Stomach (tissue), 9 donors: ENCODE data around the gene PLXNA2. TPM values are rescaled to one million over a fixed set of nuclear protein-coding genes. Genes with fewer than 3 reads are reported as not detected.

Source experiments
- DNase-seq, 2 donors: peaks; one replicate each; pipeline versions ENCODE4 v3.0.0 to v3.0.0-alpha.2; 2013 to 2019
- H3K27ac ChIP-seq, 5 donors: fragments of 200-600 bp in 4 of 5; sonication (generic) in 4 of 5; one replicate each; pipeline ENCODE4 v1.5.1; 2013 to 2019; ENCODE audit warnings: mild to moderate bottlenecking in 1 of 5, moderate library complexity in 1 of 5
- H3K27me3 ChIP-seq, 3 donors: fragments of 200-600 bp; sonication (generic); one replicate each; pipeline ENCODE4 v1.5.1; 2017 to 2019; ENCODE audit warnings: mixed run types in 1 of 3
- H3K36me3 ChIP-seq, 4 donors: fragments of 200-600 bp; sonication (generic); 1 replicate in 3 of 4; 2 replicates in 1 of 4; pipeline ENCODE4 v1.5.1; 2016 to 2019
- H3K4me1 ChIP-seq, 4 donors: fragments of 200-600 bp; sonication (generic); one replicate each; pipeline ENCODE4 v1.5.1; 2016 to 2019
- H3K4me3 ChIP-seq, 4 donors: fragments of 200-600 bp; sonication (generic) in 3 of 4; one replicate each; pipeline ENCODE4 v1.5.1; 2016 to 2019; ENCODE audit warnings: mild to moderate bottlenecking in 1 of 4
- H3K9me3 ChIP-seq, 4 donors: fragments of 200-600 bp; sonication (generic); one replicate each; pipeline ENCODE4 v1.5.1; 2016 to 2019
- CTCF ChIP-seq, 7 experiments: fragments of 450-650 bp in 4 of 7; fragments of 200-600 bp in 3 of 7; sonication (generic) in 3 of 7; IDR thresholded peaks; one replicate each; pipeline ENCODE4 v1.5.1; 2016 to 2019; ENCODE audit warnings: antibody characterized with exemption in 7 of 7, control low read depth in 2 of 7, mild to moderate bottlenecking in 1 of 7
- EP300 ChIP-seq: sonication (generic); formaldehyde crosslinking; IDR thresholded peaks from one replicate; pipeline ENCODE4 v1.6.1; 2017; ENCODE audit warnings: antibody characterized with exemption
- POLR2A ChIP-seq, 4 donors: fragments of 450-650 bp; IDR thresholded peaks; one replicate each; pipeline ENCODE4 v1.6.1; 2016; ENCODE audit warnings: antibody characterized with exemption in 4 of 4, control low read depth in 2 of 4, mild to moderate bottlenecking in 1 of 4, moderate library complexity in 1 of 4
- POLR2AphosphoS5 ChIP-seq, 3 donors: sonication (generic); formaldehyde crosslinking; IDR thresholded peaks; one replicate each; pipeline ENCODE4 v1.6.1; 2016; ENCODE audit warnings: antibody characterized with exemption in 3 of 3
- WGBS, 5 donors: extraction: QIAGEN DNeasy Blood & Tissue Kit in 3 of 5; methylation state at CpG; one replicate each; pipeline versions ENCODE4 v1.1.5 to v1.1.7; 2013 to 2018; 5-methylcytosine and 5-hydroxymethylcytosine counted together
- intact Hi-C: fragments of 100-400 bp; cut with DNase I; formaldehyde crosslinking; loops from one replicate; pipeline ENCODE4 v1.15.1; 2023; ENCODE audit warnings: low total_unique reads
- polyA plus RNA-seq, 3 donors: library from polyadenylated mRNA; stranded (reverse); fragments of 200-250 nt; gene quantifications; one replicate each; pipeline ENCODE4 v1.2.3, GENCODE V29; 2013
- total RNA-seq, 5 donors: library from RNA; depleted of rRNA; stranded (reverse); fragments of >200 nt; gene quantifications; one replicate each; pipeline versions ENCODE4 v1.1.0 to v1.2.3, GENCODE V29; 2014 to 2016
- donor health status: healthy with polysubstance abuse.
- donor health status: Bipolar disorder and iron deficiency.
- donor health status: healthy.

Gene PLXNA2
- total and polyA plus RNA-seq, 8 donors = 2.7 to 185 (median 28.7) TPM

GRCh38 chr1:208228026-208228425 is 16.2 kb downstream of the PLXNA2 start:
- 68 to 89% (median 84%) methylated on average over 3 of the region's 3 CpGs for WGBS, 5 donors
- Histone ChIP-seq H3K4me1 (peaks cover 51 to 86% (median 66%) of the 10 kb centered on the region in 4 donors), H3K27ac (peak overlapping the region in 4 of 5 donors; percentile 63 to 76 (median 70)), H3K4me3 (no peak overlapping the region), H3K27me3 (no peaks in the 10 kb centered on the region), H3K36me3 (peaks cover 0 to 3% (median 0%) of the 10 kb centered on the region in 4 donors), H3K9me3 (no peaks in the 10 kb centered on the region)
- intact Hi-C loops = no loop called here
- DNase-seq = no peak
- TF ChIP-seq POLR2AphosphoS5 (IDR thresholded peaks at IDR 0.05) = no peak
- TF ChIP-seq CTCF (IDR thresholded peaks at IDR 0.05) = no peak
- TF ChIP-seq POLR2A (IDR thresholded peaks at IDR 0.05) = no peak
- TF ChIP-seq EP300 = no peak

DNA sequence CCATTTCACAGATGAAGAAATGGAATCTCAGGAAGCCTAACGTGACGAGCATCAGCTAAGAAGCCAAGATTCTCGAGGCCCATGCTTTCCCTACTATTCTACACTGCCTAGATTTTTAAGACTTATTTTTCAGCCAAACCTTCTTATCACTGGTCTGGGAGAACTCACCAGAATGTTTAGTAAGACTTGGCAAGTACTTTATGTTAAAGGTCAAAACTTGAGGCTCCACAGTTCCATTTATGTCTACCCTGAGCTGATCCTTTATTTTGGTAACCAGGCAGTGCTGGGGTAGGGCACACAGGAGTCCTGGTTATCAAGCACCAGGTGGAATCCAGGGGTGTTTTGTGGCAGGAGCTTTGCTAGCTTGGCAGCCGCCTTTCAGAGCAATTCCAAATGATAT is 16.8 kb downstream of the PLXNA2 start:
- TF ChIP-seq EP300 (no peak), POLR2AphosphoS5 (IDR thresholded peaks at IDR 0.05) (peak in 1 of 3 donors; percentile 57)
- DNase-seq = peak in 1 of 2 donors; percentile 38
- WGBS, 5 donors = 21 to 54% (median 36%) methylated on average over 4 of the region's 4 CpGs
- intact Hi-C loops = no loop called here
- Histone ChIP-seq H3K27me3 (no peaks in the 10 kb centered on the region), H3K9me3 (no peaks in the 10 kb centered on the region), H3K4me1 (peaks cover 46 to 83% (median 64%) of the 10 kb centered on the region in 4 donors), H3K27ac (peak overlapping the region; percentile 59 to 76 (median 65)), H3K36me3 (peaks cover 0 to 3% (median 0%) of the 10 kb centered on the region in 4 donors), H3K4me3 (no peak overlapping the region)

GRCh38 chr1:208225954-208226937 is 17.9 kb downstream of the PLXNA2 start:
- intact Hi-C loops = no loop called here
- no peak for DNase-seq
- WGBS, 5 donors = 54 to 67% (median 56%) methylated on average over 12 to 13 of the region's 13 CpGs
- no peak for TF ChIP-seq EP300
- TF ChIP-seq POLR2A (IDR thresholded peaks at IDR 0.05) = no peak
- TF ChIP-seq CTCF (IDR thresholded peaks at IDR 0.05) = no peak
- TF ChIP-seq POLR2AphosphoS5 (IDR thresholded peaks at IDR 0.05) = no peak
- Histone ChIP-seq H3K4me3 (no peak overlapping the region), H3K36me3 (peaks cover 0 to 3% (median 0%) of the 10 kb centered on the region in 4 donors), H3K4me1 (peaks cover 39 to 83% (median 61%) of the 10 kb centered on the region in 4 donors), H3K27ac (peak overlapping the region; percentile 1 to 76 (median 65)), H3K9me3 (no peaks in the 10 kb centered on the region), H3K27me3 (no peaks in the 10 kb centered on the region)

GRCh38 chr1:208224192-208224713 is 19.9 kb downstream of the PLXNA2 start:
- Histone ChIP-seq H3K27me3 (no peaks in the 10 kb centered on the region), H3K4me1 (peaks cover 43 to 83% (median 67%) of the 10 kb centered on the region in 4 donors), H3K4me3 (no peak overlapping the region), H3K27ac (no peak overlapping the region), H3K36me3 (no peaks in the 10 kb centered on the region), H3K9me3 (no peaks in the 10 kb centered on the region)
- TF ChIP-seq CTCF (IDR thresholded peaks at IDR 0.05) = no peak
- TF ChIP-seq POLR2A (IDR thresholded peaks at IDR 0.05) = no peak
- TF ChIP-seq POLR2AphosphoS5 (IDR thresholded peaks at IDR 0.05) = no peak
- no peak for TF ChIP-seq EP300
- DNase-seq = no peak
- intact Hi-C loops = no loop called here
- 88 to 93% (median 91%) methylated on average over 10 of the region's 10 CpGs for WGBS, 5 donors
